NCI-H146 treated with DMSO at 0.1 percent for 48 hours (cell line): ENCODE results near the gene RAD51D.
"Not testable (repeated sequence)": the region's sequence is repeated elsewhere in the genome, so short reads cannot be mapped to it uniquely, and the experiment has no call there.

ENCODE experiments used
- DNase-seq: peaks from one replicate; lab custom pipeline; 2025; ENCODE audit not compliant: unreplicated experiment; lab: John Stamatoyannopoulos, UW

RAD51D gene

DNA sequence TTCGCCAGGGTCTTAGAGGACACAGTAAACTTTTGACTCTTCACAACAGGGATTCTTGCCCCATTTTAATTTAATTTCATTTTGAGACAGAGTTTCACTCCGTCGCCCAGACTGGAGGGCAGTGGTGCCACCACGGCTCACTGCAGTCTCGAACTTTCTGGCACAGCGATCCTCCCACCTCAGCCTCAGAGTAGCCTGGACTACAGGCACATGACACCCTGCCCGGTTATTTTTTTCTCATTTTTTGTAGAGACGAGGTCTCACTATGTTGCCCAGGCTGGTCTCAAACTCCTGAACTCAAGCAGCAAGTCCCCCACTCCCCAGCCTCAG is 22.8 kb upstream of the RAD51D start:
- DNase-seq = no peak

GRCh38 chr17:35141681-35142466 is 22.2 kb upstream of the RAD51D start, which contains the start of gene NLE1:
TSS of gene NLE1 (minus strand) at chr17:35142303. CDS start at chr17:35142275, 28 bp downstream.
- peak; percentile 53 for DNase-seq

- DNase-seq = no peak
Measured at GRCh38 chr17:35138218-35138617, 18.6 kb upstream of the RAD51D start.

- no peak for DNase-seq
Measured at GRCh38 chr17:35135322-35135721, 15.7 kb upstream of the RAD51D start.

GRCh38 chr17:35132816-35133550 is 13.3 kb upstream of the RAD51D start:
- no peak for DNase-seq

GRCh38 chr17:35132099-35132498 is 12.4 kb upstream of the RAD51D start:
- DNase-seq = no peak

DNA sequence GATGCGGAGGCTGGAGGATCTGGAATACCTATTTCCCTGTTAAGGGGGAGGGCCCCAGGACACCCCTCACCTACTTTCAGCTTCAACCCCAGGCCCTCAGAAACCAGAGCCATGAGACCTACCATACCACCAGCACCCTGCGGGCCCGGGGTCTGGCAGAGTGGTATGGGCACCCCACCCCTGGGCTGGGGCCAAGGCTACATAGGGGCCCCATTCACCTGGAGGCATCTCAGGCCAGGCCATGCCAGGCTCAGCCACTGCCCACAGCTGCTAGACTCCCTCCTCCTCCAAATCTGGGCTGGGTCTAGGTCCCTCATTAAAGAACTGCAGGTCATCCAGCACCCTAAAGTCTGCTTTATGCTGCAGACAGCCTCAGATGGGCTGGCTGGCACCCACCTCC is 10.7 kb upstream of the RAD51D start:
- DNase-seq = no peak

DNA sequence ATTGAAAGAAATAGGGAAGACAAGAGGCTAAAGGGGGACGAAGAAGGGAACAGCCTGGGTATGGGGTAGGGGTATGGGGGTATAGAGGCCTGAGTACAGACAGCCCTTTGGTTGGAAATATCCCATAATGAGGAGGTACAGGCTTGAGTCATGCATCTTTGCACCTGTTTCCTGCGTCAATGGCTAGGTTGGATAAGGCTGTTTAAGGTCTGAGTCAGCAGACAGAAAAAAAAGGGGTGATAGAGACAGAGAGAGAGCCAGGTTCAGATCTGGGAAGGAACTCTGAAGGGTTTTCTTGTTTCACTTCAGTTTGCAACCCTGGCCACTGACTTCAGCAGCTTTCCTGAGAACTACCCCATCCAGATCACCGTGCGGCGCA is 10.3 kb upstream of the RAD51D start:
- DNase-seq = no peak

- DNase-seq = no peak
Measured at GRCh38 chr17:35129154-35129972, 9.7 kb upstream of the RAD51D start.

DNA sequence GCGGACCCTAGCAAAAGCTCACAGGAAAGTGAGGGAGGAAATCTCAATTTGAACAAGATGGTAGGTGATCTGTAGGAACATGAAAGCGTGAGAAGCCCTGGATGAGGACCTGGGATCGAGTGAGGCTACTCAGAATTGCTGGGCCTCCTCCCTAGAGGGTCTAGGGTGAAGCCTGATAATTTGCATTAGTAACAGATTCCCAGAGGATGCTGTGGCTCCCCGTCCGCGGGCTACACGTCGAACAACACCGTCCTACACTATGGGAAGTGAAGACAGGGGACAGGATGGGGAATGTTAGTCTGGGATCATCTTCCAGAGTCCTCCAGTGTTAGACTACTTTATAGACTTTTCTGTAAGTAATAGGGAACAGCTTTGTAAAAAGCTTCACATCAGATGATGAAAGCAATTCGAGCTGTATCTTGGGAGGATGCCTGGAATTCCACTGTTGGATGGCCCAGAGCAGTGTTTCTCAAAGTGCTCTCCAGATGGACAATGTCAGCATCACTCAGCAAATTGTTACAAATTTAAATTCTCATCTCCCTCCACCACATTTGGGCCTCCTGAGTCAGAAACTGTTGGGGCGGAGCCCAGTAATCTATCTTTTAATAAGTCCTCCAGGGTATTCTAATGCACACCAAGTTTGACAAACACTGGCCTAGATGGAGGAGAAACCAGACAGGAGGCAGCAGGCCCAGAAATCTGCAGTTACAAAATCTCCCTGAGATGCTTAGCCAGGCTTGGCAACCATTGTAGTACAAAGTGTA is 8.3 kb upstream of the RAD51D start:
- DNase-seq = no peak

- no peak for DNase-seq
Measured at GRCh38 chr17:35121315-35121714, 1.7 kb upstream of the RAD51D start, which contains the start of gene FNDC8. TSS of gene FNDC8 (plus strand) at chr17:35121615. CDS start at chr17:35121694, 79 bp downstream.

GRCh38 chr17:35117984-35118383 is 1.7 kb downstream of the RAD51D start:
- no peak for DNase-seq

DNA sequence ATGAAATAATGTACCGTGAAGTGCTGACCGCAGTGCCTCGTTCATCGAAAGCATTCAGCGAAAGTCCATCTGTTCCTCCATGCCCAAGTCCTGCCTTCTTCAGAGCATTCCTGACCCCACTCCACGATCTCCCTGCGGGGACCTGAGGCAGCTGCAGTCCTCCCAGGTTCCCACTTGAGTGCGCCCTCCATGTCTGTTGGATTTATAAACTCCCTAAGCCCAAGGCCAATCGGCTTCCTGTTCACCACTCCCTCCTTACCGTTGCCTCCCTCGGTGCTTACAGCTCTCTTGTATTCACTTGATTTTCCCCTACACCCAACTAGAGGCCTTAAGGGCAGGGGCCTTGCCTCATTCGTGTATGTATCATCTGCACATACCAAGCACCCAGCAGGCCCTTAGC is 2.8 kb downstream of the RAD51D start:
- DNase-seq = no peak

DNA sequence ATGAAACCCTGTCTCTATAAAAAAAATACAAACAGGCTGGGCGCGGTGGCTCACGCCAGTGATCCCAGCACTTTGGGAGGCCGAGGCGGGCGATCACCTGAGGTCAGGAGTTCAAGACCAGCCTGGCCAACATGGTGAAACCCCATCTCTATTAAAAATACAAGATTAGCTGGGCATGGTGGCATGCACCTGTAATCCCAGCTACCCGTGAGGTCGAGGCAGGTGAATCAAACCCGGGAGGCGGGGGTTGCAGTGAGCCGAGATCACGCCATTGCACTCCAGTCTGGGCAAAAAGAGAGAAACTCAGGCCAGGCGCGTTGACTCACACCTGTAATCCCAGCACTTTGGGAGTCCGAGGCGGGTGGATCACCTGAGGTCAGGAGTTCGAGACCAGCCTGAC is 8.9 kb downstream of the RAD51D start:
- DNase-seq = not testable (repeated sequence)

GRCh38 chr17:35104844-35105450 is 14.7 kb downstream of the RAD51D start:
- no peak for DNase-seq

DNA sequence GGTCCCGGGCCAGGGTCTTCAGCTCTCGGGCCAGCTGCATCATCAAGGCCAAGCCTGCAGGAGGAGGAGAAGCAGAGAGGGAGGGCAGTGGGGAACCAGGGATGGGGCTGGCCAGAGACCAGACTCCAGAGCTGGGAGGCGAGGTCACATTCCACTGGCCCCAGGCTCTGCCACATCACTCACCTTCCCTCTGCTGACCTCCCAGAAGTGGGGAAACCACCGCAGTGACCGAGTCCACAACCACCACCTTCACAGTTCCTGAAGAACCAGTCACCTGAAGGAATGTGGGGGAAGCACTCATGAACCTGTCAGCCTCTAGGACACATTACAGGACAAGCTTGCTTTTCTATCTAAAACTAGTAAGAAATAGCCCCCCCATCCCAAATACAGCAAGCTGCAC is 16.4 kb downstream of the RAD51D start:
- DNase-seq = no peak

DNA sequence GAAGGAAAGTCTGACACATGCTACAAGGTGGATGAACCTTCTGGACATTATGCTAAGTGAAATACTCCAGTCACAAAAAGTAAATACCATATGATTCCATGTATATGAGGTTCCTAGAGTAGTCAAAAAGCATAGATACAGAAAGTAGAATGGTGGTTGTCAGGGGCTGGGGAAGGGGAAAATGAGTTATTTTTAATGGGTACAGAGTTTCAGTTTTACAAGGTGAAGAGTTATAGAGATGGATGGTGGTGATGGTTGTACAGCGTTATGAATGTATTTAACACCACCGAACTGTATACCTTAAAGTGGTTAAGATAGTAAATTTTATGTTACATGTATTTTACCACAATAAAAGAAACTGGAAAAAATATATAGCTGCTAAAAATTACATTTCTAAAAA is 17.9 kb downstream of the RAD51D start:
- no peak for DNase-seq

DNA sequence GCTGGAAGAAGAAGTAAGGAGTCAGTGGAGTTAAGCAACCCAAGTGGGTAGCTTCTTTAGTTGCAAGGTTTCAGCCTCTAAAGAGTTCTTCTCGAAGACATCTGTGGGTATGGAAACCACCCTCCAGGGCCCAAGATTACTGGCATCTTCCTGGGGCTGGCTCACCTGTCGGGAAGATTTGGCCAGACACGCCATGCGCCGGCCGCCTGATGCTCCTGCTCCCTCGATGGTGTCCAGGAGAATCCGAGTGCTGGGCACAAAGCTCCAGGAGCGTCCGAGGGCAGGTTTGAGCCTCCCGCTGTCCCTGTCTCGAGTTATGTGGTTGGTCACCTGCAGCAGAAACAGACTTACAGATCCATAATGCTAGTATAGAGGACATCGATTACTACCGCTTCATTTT is 18.6 kb downstream of the RAD51D start:
- DNase-seq = no peak

DNA sequence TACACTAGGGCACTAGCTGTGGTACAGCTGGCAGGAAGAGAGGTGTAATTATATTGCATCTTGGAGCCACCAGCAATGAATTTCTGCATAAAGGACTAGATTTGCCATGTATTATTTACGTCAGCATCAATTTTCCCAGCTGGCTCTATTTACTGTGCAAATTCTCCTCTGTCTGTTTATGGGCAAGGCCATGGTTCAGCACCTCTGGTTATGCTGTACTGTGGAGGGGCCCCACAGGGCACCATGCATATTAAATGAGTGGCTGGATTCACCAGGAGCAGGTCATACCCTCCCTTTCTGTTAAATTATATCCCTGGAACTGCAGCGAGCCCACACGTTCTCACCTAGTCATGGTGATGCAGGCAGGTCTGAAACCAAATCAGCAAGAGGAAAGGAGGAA is 19.8 kb downstream of the RAD51D start:
- DNase-seq = peak; percentile 78

DNA sequence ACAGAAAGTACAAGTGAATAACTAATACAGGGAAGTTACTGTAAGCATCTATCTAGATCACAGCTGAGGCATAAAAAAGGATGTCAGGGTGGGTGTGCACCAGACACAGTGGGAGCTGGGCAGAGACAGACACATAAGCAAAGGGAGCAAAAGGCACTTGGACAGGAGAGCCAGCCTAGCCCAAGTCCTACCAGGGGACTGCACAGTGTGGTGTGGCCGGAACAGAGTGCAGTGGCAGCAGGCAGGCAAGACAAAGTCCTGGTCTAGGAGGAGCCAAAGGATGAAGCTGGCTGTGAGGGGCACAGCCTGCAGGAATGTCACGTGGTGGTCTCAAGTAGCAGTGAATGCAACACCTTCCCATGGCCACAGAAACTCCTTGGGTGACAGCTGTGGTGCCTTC is 21.9 kb downstream of the RAD51D start:
- DNase-seq = no peak

GRCh38 chr17:35095741-35096140 is 23.9 kb downstream of the RAD51D start:
- no peak for DNase-seq
